Middle frontal gyrus (tissue), 1 donor: ENCODE measurements around the gene RBM15.

Experiments
- DNase-seq: peaks from one replicate; pipeline ENCODE4 v3.0.0-alpha.2; 2015; ENCODE audit warnings: low spot score; ENCODE audit errors: extremely low spot score

RBM15 gene

DNA sequence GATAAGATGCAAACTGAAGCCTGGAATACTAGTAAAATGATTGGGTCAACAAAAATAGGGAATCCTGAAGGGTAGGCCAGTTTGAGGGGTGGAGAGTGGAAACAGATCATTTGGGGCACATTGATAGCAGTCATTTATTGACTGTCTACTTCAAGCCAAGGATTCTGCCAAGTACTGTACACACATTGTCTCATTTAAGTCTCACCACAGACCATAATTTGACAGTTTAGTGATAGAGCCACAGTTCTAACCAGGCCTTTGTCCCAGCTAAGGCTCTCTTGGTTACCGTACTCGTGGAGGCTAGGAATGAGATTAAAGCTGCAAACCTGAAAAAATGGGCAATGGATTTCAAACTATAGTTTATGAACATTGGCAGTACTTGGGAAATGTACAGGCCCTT lies 11.2 kb downstream of the RBM15 start:
- DNase-seq = no peak

GRCh38 chr1:110355321-110355720 lies 16.1 kb downstream of the RBM15 start:
- no peak for DNase-seq

DNA sequence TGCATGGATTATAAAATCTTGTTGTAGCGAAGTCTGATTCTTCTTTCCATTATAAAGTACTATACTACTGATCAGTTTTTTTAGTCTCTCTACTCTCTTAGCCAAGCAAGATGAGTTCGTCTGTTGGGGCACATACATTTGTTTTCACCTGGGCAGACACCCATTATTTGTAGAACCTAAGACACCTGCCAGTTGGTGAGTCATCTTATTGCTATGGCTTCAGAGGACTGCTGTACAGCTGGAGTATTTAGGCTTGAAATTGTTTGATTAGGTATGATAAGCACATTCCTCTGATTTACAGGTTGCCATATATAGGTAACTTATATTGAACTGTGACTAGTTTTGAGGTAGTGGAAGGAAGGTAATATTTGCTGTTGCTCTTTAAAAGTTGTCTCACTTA lies 17.2 kb downstream of the RBM15 start:
- DNase-seq = no peak

DNA sequence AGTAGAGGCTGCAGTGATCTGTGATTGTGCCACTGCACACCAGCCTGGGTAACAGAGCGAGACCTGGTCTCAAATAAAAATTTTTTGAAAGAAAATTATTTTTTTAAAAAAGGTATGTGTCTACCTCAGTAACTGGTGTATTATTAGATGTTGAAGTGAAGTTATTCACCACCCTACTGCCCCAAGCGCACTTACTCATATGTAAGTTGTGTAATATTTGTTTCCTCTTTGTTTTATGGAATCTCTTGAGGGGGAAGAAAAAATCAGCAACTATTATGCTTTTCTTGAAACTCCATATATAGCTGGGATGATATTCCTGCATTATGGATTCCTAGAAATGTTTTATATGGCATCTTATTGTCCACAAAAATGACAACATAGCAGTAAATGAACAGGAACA lies 21.3 kb downstream of the RBM15 start:
- no peak for DNase-seq

DNA sequence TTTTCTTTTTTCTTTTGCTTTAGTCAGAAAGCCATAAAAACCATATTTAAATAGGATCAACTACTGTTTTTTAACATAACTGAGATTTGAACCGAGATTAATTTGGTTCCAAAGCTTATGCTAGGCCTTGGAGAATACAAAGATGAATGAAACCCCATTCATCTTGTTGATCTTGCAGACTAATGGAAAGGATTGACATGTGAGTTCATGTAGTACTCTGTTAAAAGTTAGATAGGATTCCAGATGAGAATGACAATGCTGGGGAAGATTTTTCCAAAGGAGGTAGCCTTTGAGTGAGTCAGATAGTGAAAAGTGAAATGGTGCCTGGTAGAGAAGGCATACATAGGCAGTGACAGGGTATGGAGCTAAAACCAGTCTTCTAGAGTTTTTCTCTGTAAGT lies 22.7 kb downstream of the RBM15 start:
- DNase-seq = no peak

- no peak for DNase-seq
Observed at GRCh38 chr1:110364221-110364620, 25.0 kb downstream of the RBM15 start.

DNA sequence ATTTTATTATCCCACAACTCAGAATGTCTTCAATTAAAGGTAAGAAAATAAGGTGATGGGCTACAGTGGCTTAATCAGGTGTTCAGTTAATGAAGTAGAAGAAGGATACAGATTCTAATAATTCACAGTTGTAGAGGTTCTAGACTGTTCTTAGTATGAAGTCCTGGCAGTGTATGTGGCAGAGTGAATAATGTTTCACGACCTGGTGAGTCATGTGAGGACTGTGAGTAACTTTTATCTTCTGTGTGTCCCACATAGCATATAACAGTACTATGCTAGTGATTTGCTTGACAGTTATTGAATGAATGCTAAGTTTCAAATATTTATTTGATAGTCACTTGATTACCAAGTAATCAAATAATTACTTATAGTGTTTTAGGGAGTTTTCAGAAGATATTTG lies 31.6 kb downstream of the RBM15 start:
- DNase-seq = no peak

DNA sequence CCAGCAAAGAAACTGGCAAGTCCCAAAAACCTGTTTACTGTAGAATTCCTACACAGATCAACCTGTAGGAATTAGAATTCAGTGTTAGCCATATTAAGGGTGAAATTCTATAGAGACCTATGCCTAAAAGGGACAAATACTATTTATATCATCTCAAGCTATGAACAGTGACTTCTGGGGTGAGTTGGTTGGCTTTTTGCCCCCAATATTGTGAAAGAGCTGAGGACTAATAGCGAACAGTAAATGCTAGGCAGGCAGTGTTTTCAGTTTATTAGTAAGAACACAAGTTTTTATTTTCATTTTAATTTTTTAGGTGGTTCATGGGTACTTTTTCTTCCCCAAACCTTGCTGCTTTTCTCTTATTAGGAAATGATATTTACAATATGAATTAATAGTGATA lies 36.3 kb downstream of the RBM15 start:
- no peak for DNase-seq

- DNase-seq = no peak
Observed at GRCh38 chr1:110380672-110381283, 41.6 kb downstream of the RBM15 start.

DNA sequence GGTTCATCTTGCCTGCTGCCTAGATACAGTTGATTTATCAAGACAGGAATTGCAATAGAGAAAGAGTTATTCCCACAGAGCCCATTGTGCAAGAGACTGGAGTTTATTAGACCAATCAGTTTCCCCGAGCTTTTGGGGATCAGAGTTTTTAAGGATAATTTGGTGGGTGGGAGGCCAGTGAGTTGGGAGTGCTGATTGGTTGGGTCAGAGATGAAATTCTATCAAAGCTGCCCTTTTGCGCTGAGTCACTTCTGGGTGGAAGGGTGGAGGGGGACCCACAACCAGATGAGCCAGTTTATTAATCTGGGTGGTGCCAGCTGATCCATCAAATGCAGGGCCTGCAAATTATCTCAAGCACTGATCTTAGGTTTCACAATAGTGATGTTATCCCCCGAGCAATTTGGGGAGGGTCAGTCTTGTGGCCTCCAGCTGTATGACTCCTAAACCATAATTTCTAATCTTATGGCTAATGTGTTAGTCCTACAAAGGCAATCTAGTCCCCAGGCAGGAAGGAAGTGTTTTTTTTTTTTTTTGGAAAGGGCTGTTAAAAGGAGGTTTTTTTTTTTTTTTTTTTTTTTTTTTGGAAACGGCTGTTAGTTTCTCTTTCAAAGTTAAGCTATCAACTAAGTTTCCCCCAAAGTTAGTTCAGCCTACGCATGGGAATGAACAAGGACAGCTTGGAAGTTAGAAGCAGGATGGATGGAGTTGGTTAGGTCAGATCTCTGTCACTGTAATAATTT lies 44.2 kb downstream of the RBM15 start:
- no peak for DNase-seq

- no peak for DNase-seq
Observed at GRCh38 chr1:110384581-110385321, 45.6 kb downstream of the RBM15 start.

DNA sequence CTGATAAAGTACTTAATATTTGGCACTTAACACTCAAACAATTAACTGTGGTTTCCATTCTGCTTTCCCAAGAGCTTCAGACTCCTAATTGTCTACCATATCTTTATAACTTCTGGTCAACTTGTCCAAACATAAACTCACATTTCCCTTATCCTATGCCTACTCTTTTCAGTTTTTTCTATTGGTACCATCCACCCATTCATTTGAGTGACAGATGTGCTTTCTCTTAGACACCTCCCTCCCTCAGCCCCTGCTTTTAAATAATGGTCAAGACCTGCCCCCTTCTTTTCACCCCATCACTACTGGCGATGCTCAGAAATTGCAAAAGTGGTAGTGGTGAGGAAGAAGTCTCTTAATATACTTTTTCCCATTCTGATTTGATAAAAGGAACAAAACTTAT lies 46.2 kb downstream of the RBM15 start:
- no peak for DNase-seq

- no peak for DNase-seq
Observed at GRCh38 chr1:110387048-110387754, 48.0 kb downstream of the RBM15 start.

GRCh38 chr1:110390096-110390495 lies 50.9 kb downstream of the RBM15 start:
- DNase-seq = no peak

- DNase-seq = no peak
Observed at GRCh38 chr1:110390692-110391245, 51.6 kb downstream of the RBM15 start, which contains the start of gene SLC16A4. TSS of gene SLC16A4 (minus strand) at chr1:110391026. CDS start at chr1:110389323, 1,703 bp downstream.

- DNase-seq = no peak
Observed at GRCh38 chr1:110393286-110393685, 54.1 kb downstream of the RBM15 start.

DNA sequence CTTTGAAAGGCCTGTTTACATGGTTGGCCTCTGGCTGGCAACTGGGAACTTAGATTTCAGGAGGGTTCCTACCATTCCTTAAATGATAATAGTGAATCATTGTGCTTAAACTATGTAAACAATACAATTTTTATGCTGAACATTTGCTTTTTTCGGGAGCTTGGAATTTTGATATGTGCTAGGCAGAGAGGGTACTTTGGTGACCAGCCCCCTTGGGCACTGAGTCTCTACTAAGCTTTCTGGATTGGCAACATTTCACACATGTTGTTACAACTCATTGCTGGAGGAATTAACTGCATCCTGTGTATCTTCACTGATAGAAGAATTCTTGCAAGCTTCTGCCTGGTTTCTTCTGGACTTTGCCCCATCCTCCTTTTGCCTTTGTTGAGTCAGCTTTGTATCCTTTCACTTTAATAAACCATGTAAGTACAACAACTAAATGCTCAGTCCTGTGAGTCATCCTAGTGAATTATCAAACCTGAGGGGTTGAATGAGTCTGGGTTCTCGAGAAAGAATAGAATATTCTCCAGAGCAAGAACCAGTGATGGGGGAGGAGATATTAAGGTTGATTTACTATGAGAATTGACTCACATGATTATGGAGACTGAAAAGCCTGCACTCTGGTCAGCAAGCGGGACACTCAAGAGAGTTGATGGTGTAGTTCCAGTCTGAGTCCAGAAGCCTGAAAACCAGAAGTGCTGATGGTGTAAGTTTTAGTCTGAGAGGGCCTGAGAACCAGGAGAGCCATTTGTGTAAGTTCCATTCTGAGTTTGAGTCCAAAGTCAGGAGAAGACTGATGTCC lies 54.7 kb downstream of the RBM15 start:
- no peak for DNase-seq

GRCh38 chr1:110394493-110394820 lies 55.3 kb downstream of the RBM15 start:
- no peak for DNase-seq
